SKM-1 (cell line): ENCODE data around the gene SMYD3.

Source experiments
- DNase-seq: peaks from one replicate; lab custom pipeline; 2025; ENCODE audit not compliant: unreplicated experiment; lab: John Stamatoyannopoulos, UW

The SMYD3 gene

GRCh38 chr1:246516126-246516525 lies 9.0 kb upstream of the SMYD3 start:
- no peak for DNase-seq

- peak; percentile 23 for DNase-seq
Observed at GRCh38 chr1:246515390-246516005, 8.4 kb upstream of the SMYD3 start.

GRCh38 chr1:246513619-246514343 lies 6.7 kb upstream of the SMYD3 start:
- no peak for DNase-seq

GRCh38 chr1:246513041-246513440 lies 6.0 kb upstream of the SMYD3 start:
- DNase-seq, result no peak

- no peak for DNase-seq
Observed at GRCh38 chr1:246512635-246513034, 5.6 kb upstream of the SMYD3 start.

GRCh38 chr1:246512230-246512629 lies 5.2 kb upstream of the SMYD3 start:
- no peak for DNase-seq

- DNase-seq, result no peak
Observed at GRCh38 chr1:246511203-246511602, 4.1 kb upstream of the SMYD3 start.

GRCh38 chr1:246510147-246511030 lies 3.3 kb upstream of the SMYD3 start:
- DNase-seq, result no peak

- no peak for DNase-seq
Observed at GRCh38 chr1:246508897-246509688, 2.0 kb upstream of the SMYD3 start.

- DNase-seq, result no peak
Observed at GRCh38 chr1:246506367-246506673, 759 bp downstream of the SMYD3 start.

- DNase-seq, result no peak
Observed at GRCh38 chr1:246503341-246503740, 3.7 kb downstream of the SMYD3 start.

- peak; percentile 80 for DNase-seq
Observed at GRCh38 chr1:246497331-246497915, 9.7 kb downstream of the SMYD3 start.

GRCh38 chr1:246492611-246493245 lies 14.4 kb downstream of the SMYD3 start:
- peak; percentile 77 for DNase-seq

- no peak for DNase-seq
Observed at GRCh38 chr1:246491551-246492053, 15.5 kb downstream of the SMYD3 start.

- DNase-seq, result no peak
Observed at GRCh38 chr1:246488674-246489073, 18.4 kb downstream of the SMYD3 start.

- DNase-seq, result no peak
Observed at GRCh38 chr1:246483569-246483933, 23.5 kb downstream of the SMYD3 start.

GRCh38 chr1:246482805-246483568 lies 24.1 kb downstream of the SMYD3 start:
- DNase-seq, result no peak

GRCh38 chr1:246479061-246479460 lies 28.0 kb downstream of the SMYD3 start:
- no peak for DNase-seq

- DNase-seq, result no peak
Observed at GRCh38 chr1:246477634-246478033, 29.4 kb downstream of the SMYD3 start.
